GM21390 (cell line): ENCODE measurements around the gene KRTAP10-10.
"Not testable (repeated sequence)": the region's sequence is repeated elsewhere in the genome, so short reads cannot be mapped to it uniquely, and the experiment has no call there.

Source experiments
- ATAC-seq: cut with Tn5 transposase; IDR thresholded peaks from one replicate; pipeline ENCODE4 v1.9.1; 2021; ENCODE audit not compliant: unreplicated experiment

Gene KRTAP10-10

GRCh38 chr21:44681861-44682579, 44.9 kb downstream of the KRTAP10-10 start, which contains the start of gene KRTAP12-1:
KRTAP12-1 (minus strand) TSS chr21:44682163; CDS start chr21:44682123, 40 bp downstream.
- no peak for ATAC-seq

- no peak for ATAC-seq
Observed at GRCh38 chr21:44682580-44683151, 45.5 kb downstream of the KRTAP10-10 start.

DNA sequence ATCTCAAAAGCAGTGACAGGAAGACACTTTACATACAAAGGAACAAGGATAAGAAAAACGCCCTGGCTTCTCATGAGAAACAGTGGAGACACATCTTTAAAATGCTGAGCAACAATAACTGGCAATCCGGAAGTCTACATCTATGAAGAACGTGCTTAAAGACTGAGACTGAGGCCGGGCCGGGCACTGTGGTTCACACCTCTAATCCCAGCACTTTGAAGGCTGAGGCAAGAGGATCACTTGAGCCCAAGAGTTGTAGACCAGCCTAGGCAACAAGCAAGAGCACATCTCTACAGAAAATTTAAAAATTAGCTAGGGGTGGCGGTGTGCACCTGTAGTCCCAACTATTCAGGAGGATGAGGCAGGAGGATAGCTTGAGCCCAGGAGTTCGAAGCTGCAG, 46.9 kb downstream of the KRTAP10-10 start:
- ATAC-seq, result no peak

GRCh38 chr21:44684483-44684882, 47.3 kb downstream of the KRTAP10-10 start:
- no peak for ATAC-seq

DNA sequence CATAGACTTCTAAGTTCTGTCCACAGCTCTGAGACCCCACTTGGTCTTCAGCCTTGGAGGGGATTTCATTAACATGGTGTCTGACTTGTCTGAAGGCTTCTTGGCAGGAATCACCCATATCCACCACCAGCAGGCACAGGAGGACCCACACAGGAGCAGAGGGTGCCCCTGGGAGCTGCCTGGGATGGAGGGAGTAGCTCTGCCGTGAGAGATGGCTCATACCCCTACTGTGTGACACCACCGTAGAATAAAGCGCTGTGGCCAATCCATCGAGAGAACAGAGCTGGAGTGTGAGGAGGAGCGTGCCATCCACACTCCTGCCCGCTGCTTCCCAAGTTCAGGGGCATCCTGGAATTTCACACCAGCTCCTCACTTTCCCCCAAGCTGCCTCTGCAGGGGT, 47.9 kb downstream of the KRTAP10-10 start:
- ATAC-seq, result not testable (repeated sequence)

DNA sequence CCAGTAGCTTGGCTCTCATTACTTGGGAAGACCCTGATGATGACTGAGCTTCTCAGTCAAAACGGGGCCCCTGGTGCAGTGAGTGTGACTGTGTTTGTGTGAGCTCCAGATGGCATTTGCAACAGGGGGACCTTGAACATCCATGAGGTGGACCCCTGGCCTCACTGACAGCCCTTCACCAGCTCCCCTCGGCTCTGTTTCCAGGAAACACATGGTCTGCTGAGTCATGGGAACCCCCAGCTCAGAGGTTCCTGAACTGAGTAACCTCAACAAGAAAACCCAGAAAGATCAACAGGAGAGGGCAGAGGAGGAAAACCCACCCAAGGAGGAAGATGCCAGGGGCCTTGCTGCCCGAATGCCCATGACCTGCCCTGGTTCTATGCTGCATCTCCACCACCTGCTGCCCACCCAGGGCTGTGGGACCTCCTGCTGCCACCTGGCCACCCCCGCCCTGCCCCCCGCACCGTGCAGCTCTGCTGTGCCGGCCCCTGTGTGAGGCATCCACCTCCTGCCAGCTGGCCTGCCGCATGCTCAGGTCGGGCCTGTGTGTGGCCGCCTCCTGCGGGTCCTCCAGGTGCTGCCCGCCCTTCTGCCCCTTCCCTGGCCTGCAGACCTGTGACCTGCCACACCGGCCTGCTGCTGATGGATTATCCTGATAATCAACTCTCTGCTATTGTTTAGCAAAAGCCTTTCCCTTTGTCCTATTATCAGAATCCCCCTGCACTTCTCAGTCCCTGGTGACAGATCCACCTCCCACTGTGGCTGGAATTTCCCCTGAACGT, 49.0 kb downstream of the KRTAP10-10 start:
- ATAC-seq, result no peak

GRCh38 chr21:44686843-44687561, 49.8 kb downstream of the KRTAP10-10 start:
- ATAC-seq, result no peak

DNA sequence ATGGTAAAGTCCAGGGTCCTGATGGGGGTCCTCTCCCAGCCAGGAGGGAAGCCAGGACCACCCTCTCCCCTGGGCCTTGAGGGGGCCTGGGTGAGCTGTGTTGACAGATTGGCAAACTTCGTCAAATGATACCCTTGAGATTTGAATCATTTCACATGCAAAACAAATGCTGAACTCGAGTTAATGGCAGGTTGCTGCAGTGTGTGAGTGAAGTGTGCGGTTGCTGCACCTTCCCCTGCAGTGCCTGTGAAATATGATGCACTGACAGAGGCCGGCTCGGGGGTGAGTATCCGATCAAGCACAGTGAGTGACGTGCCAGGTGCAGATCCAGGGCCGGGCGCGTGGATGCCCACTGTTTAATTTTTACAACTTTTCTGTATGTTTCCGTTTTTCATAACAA, 50.5 kb downstream of the KRTAP10-10 start:
- ATAC-seq, result no peak
